Suprapubic skin (tissue), 4 donors: ENCODE data around the gene NMRK2. TPM values are rescaled to one million over a fixed set of nuclear protein-coding genes. Genes with fewer than 3 reads are reported as not detected.
"Not testable (repeated sequence)": the region's sequence is repeated elsewhere in the genome, so short reads cannot be mapped to it uniquely, and the experiment has no call there.

Source experiments
- DNase-seq, 2 donors: peaks; one replicate each; pipeline ENCODE4 v3.0.0-alpha.2; 2019; ENCODE audit warnings: low spot score in 2 of 2
- H3K27ac ChIP-seq: fragments of 200-600 bp; sonication (generic); one replicate; pipeline ENCODE4 v1.5.1; 2019
- H3K27me3 ChIP-seq: fragments of 200-600 bp; sonication (generic); one replicate; pipeline ENCODE4 v1.5.1; 2019
- H3K36me3 ChIP-seq: fragments of 200-600 bp; sonication (generic); one replicate; pipeline ENCODE4 v1.5.1; 2019
- H3K4me1 ChIP-seq: fragments of 200-600 bp; sonication (generic); one replicate; pipeline ENCODE4 v1.5.1; 2019
- H3K4me3 ChIP-seq: fragments of 200-600 bp; sonication (generic); one replicate; pipeline ENCODE4 v1.5.1; 2019; ENCODE audit warnings: mild to moderate bottlenecking
- H3K9me3 ChIP-seq: fragments of 200-600 bp; sonication (generic); one replicate; pipeline ENCODE4 v1.5.1; 2019
- CTCF ChIP-seq, 2 donors: fragments of 200-600 bp in 1 of 2; fragments of 450-650 bp in 1 of 2; sonication (generic) in 1 of 2; IDR thresholded peaks; one replicate each; pipeline ENCODE4 v1.5.1; 2016 to 2019; ENCODE audit warnings: antibody characterized with exemption in 2 of 2, mild to moderate bottlenecking in 1 of 2, moderate library complexity in 1 of 2
- EP300 ChIP-seq: sonication (generic); formaldehyde crosslinking; IDR thresholded peaks from one replicate; pipeline ENCODE4 v1.6.1; 2017; ENCODE audit warnings: antibody characterized with exemption
- POLR2A ChIP-seq, 2 donors: fragments of 450-650 bp; IDR thresholded peaks; one replicate each; pipeline ENCODE4 v1.6.1; 2017; ENCODE audit warnings: antibody characterized with exemption in 2 of 2, mild to moderate bottlenecking in 2 of 2, moderate library complexity in 2 of 2
- POLR2AphosphoS5 ChIP-seq, 3 donors: sonication (generic); formaldehyde crosslinking; IDR thresholded peaks; one replicate each; pipeline ENCODE4 v1.6.1; 2017; ENCODE audit warnings: antibody characterized with exemption in 3 of 3
- whole genome bisulfite sequencing: methylation state at CpG from one replicate; pipeline ENCODE4 v1.1.5; 2018; 5-methylcytosine and 5-hydroxymethylcytosine counted together
- total RNA-seq, 4 donors: library from RNA; depleted of rRNA; stranded (reverse); fragments of >200 nt; gene quantifications; one replicate each; pipeline ENCODE4 v1.1.0, GENCODE V29; 2016

Gene NMRK2
- not detected for total RNA-seq

DNA sequence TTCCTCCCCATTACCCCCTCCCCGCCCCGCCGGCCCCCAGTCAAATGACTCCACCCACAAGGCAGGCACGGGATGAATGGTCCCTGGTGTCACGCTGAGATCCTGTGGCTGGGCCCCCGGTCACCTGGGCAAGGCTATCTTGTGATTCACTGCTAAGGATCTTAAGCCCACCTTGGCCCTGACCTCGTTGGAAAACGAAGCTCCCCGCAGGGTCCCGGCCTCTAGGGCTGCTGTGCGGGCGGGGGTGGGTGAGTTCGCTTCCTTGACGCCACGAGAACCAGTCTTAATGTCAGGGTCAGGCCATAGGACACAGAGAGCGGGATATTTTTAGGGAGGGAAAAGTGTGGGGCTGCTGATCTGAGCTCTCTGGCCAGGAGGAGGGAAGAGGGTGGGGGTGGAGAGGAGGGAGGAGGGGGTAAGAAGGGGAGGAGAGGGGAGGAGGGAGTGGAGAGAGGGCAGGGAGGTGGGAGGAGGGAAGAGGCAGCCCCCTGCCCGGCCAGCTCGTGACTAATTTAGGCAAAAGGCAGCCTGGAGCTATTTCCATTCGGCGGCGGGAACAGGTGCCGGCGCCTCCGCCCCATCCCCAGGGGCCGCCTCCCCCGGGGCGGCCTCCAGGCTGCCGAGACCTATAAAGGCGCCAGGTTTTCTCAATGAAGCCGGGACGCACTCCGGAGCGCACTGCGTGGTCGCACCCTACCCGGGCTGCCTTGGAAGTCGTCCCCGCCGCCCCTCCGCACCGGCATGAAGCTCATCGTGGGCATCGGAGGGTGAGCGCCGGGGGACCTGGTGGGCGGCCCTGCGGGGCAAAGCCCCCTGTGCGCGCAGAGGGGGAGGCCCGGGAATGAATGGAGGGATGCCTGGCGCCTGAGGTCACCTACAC, at the start of gene NMRK2:
Gene NMRK2, plus strand, starts transcription at position 139 of the 880 bp plus-strand sequence. Its CDS starts 603 bp downstream, at position 742.
- 3% methylated on average over 27 of the region's 51 CpGs for WGBS
- H3K9me3 ChIP-seq: no peaks in the 10 kb centered on the region
- no peak within 1 kb of the TSS for H3K4me3 ChIP-seq
- H3K36me3 ChIP-seq: no peaks in the 10 kb centered on the region
- TF ChIP-seq EP300 (no peak), CTCF (IDR thresholded peaks at IDR 0.05) (no peak), POLR2A (IDR thresholded peaks at IDR 0.05) (no peak)
- no peak within 1 kb of the TSS for H3K27ac ChIP-seq
- peaks cover 4% of the 10 kb centered on the region for H3K4me1 ChIP-seq
- no peak for DNase-seq
- peaks cover 49% of the 10 kb centered on the region for H3K27me3 ChIP-seq

DNA sequence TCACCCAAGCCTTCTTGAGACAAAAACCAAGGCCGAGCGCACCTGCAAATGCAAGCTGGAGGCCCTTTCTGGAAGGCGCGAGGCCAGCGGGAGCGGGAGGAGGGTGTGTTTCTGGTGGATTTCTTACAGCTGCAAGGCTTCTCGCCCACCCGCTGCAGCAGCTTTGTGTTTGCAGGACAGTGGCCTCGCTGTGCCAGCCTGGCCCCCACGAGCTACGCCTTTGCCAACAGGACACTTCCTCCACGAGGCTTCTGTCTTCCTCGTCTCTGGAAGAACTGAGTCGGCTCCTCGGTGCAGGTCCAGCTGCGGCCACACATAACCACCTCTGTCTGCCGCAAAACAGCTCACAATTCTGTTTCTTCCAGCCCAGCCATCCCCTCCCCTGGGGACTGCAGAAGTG, 42.3 kb upstream of the NMRK2 start:
- no peaks in the 10 kb centered on the region for H3K36me3 ChIP-seq
- 84% methylated on average over 17 of the region's 17 CpGs for WGBS

GRCh38 chr19:3893509-3894179, 39.2 kb upstream of the NMRK2 start:
- no peak for DNase-seq
- TF ChIP-seq EP300 (no peak), CTCF (IDR thresholded peaks at IDR 0.05) (no peak), POLR2A (IDR thresholded peaks at IDR 0.05) (no peak), POLR2AphosphoS5 (IDR thresholded peaks at IDR 0.05) (no peak)

More for the DNA sequence above, 42.3 kb upstream of the NMRK2 start:
- TF ChIP-seq POLR2A (IDR thresholded peaks at IDR 0.05) (no peak), EP300 (no peak), CTCF (IDR thresholded peaks at IDR 0.05) (no peak), POLR2AphosphoS5 (IDR thresholded peaks at IDR 0.05) (no peak)
- H3K4me1 ChIP-seq: no peaks in the 10 kb centered on the region
- H3K9me3 ChIP-seq: no peaks in the 10 kb centered on the region
- peaks cover 17% of the 10 kb centered on the region for H3K27me3 ChIP-seq
- no peak overlapping the region for H3K27ac ChIP-seq
- no peak overlapping the region for H3K4me3 ChIP-seq
- DNase-seq: no peak

GRCh38 chr19:3894959-3895358, 37.9 kb upstream of the NMRK2 start:
- not testable (repeated sequence) for DNase-seq, H3K4me3 ChIP-seq, H3K36me3 ChIP-seq, H3K4me1 ChIP-seq, H3K27ac ChIP-seq, H3K9me3 ChIP-seq
- WGBS: 69% methylated on average over 5 of the region's 5 CpGs
- H3K27me3 ChIP-seq: peaks cover 17% of the 10 kb centered on the region

More at GRCh38 chr19:3893509-3894179, 39.2 kb upstream of the NMRK2 start:
- WGBS: 48% methylated on average over 11 of the region's 12 CpGs
- H3K4me1 ChIP-seq: no peaks in the 10 kb centered on the region
- H3K36me3 ChIP-seq: no peaks in the 10 kb centered on the region
- H3K27ac ChIP-seq: no peak overlapping the region
- H3K27me3 ChIP-seq: peaks cover 17% of the 10 kb centered on the region
- H3K4me3 ChIP-seq: no peak overlapping the region
- H3K9me3 ChIP-seq: no peaks in the 10 kb centered on the region

DNA sequence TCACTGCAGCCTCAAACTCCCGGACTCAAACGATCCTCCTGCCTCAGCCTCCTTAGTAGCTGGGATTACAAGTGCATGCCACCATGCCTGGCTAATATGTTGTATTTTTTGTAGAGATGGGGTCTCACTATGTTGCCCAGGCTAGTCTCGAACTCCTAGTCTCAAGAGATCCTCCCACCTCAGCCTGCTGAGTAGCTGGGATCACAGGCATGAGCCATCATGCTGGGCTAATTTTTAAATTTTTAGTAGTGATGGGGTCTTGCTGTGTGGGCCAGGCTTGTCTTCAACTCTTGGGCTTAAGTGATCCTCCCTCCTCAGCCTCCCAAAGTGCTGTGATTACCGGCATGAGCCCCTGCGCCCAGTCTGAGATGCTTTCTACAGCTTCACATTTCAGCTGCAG, 37.1 kb upstream of the NMRK2 start:
- TF ChIP-seq POLR2A (IDR thresholded peaks at IDR 0.05) (no peak), CTCF (IDR thresholded peaks at IDR 0.05) (no peak), POLR2AphosphoS5 (IDR thresholded peaks at IDR 0.05) (no peak), EP300 (no peak)
- Histone ChIP-seq H3K36me3 (no peaks in the 10 kb centered on the region), H3K4me3 (no peak overlapping the region), H3K4me1 (no peaks in the 10 kb centered on the region), H3K9me3 (no peaks in the 10 kb centered on the region), H3K27me3 (peaks cover 14% of the 10 kb centered on the region), H3K27ac (no peak overlapping the region)
- WGBS: 90% methylated on average over 3 of the region's 5 CpGs
- no peak for DNase-seq
